GM12872 (cell line): ENCODE data around the gene AQP9.

Experiments
- CTCF ChIP-seq: IDR thresholded peaks from 3 replicates; pipeline ENCODE4 v1.5.1; 2011; ENCODE audit warnings: low read depth, mild to moderate bottlenecking, low read length, moderate library complexity; ENCODE audit not compliant: insufficient read depth

The AQP9 gene

GRCh38 chr15:58203537-58203936, 65.4 kb downstream of the AQP9 start:
- TF ChIP-seq CTCF = no peak

- TF ChIP-seq CTCF = no peak
Observed at GRCh38 chr15:58206151-58206550, 68.0 kb downstream of the AQP9 start.

- TF ChIP-seq CTCF = peak; percentile 32; the same call in 1 of the 3 replicates
Observed at GRCh38 chr15:58212909-58213526, 74.8 kb downstream of the AQP9 start.

GRCh38 chr15:58213587-58214338, 75.6 kb downstream of the AQP9 start:
- TF ChIP-seq CTCF = no peak

- no peak for TF ChIP-seq CTCF
Observed at GRCh38 chr15:58214591-58215340, 76.6 kb downstream of the AQP9 start.

GRCh38 chr15:58217460-58217859, 79.3 kb downstream of the AQP9 start:
- TF ChIP-seq CTCF = no peak

- peak; percentile 72 for TF ChIP-seq CTCF
Observed at GRCh38 chr15:58221591-58222241, 83.5 kb downstream of the AQP9 start.
